NCI-H446 (cell line): ENCODE data around the gene PRR23A.
"Not testable (repeated sequence)": the region's sequence is repeated elsewhere in the genome, so short reads cannot be mapped to it uniquely, and the experiment has no call there.

ENCODE experiments used
- DNase-seq, 2 experiments: peaks; one replicate each; lab custom pipeline; 2025; lab: John Stamatoyannopoulos, UW

Gene PRR23A

GRCh38 chr3:139006051-139006716 lies at the start of gene PRR23A:
TSS of gene PRR23A (minus strand) at chr3:139006268. CDS start at chr3:139006268, 0 bp downstream.
- no peak for DNase-seq

- DNase-seq, result no peak
Measured at GRCh38 chr3:139052802-139053600, 46.9 kb upstream of the PRR23A start.

DNA sequence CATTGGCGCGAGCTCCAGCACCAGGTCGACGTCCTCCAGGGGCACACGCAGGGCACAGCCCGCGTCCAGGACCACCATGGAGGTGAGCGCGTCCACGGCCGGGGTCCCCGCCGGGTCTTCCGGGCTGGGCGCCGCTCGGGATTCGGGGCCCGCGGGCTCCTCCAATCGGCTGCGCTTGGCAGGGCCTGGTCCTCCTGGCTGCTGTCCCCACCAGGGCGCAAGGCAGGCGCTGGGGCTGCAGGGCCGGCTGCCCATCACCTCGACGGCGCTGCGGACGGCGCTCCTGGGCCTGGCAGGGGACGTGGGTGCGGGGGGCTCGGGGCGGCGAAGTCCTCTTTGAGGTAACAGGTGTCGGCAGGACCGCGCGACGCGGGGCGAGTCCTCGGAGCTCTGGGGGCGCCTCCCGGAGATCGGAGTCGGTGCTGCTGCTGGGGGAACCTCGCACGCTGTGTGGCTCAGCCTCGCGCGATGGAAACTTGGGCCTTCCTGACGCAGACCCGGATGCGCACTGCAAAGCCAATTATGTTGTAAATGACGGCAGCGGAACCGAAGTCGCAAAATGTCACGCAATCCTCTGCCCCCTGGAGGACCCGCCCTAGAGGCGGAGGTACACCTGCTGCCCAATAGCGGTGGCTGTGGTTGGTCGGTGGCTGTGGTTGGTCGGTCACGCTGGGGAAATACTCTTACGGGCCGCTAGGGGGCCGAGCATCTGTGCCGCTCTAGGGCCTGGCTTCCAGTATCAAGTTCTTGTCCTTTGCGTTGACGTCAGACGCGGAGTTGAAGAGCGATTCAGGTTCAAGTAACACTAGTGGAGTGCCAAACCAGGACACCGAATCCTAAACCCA lies 38.5 kb upstream of the PRR23A start, which contains the start of gene PRR23C:
PRR23C (minus strand) TSS at position 527 of the 845 bp plus-strand sequence; CDS start at position 255, 272 bp downstream.
- DNase-seq, result no peak

DNA sequence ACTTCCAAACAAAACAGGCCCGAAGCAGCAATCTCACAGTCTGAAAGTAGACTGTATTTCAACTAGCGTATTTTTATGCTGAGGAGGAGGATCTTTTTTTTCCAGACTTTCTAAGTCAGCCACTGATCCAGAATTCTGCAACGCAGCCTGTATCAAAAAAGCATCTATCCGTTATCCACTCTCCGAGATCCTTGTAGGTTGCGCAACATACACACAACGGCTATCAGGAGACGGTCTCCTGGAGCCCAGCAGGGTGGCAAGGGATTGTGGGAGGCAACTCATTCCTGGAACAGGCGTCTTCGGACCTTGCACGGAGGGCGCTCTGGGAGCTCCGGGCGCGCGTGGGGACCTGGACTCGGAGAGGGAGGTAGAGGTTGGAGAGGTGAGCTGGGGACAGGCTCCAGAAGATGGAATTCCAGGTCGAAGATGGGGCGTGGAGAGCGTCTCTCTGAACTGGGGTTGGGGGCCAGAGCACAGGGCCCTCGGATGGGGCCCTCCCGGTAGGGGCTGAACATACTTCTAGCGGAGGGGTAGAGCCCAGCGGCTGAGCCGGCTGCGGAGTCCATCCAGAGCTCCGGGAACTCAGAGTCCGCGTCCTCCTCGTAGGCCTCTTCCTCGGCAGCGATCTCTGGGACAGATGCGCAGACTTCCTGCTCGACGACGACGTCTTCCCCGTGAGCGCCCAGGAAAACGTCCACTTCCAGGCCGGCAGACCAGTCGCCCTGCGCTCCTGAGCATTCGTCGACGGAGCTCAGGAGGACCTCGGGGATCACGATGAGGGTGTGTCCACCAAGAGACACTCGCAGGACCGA lies 37.7 kb upstream of the PRR23A start:
- DNase-seq, result no peak

- DNase-seq, result no peak
Measured at GRCh38 chr3:139037478-139037877, 31.4 kb upstream of the PRR23A start.

- DNase-seq, result no peak
Measured at GRCh38 chr3:139032326-139033002, 26.4 kb upstream of the PRR23A start.

- DNase-seq, result not testable (repeated sequence)
Measured at GRCh38 chr3:139030576-139030975, 24.5 kb upstream of the PRR23A start.

DNA sequence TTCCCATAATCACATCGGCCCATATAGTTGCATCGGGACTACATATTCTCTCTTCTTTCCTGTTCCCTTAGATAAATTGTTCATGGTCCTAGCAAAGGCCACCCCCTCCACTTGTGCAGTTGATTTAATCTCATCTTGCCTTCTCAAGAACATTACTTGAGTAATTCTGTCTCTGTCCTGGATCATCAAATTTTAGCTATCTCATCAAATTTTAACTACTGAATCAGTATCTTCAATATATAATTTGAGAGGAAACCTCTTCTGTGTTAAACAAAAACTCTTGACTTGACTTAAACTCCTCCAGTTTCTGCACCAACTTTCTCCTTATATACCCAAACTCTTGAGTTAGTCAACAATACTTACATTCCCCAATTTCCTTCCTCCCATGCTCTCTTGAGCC lies 18.9 kb upstream of the PRR23A start:
- DNase-seq, result no peak

DNA sequence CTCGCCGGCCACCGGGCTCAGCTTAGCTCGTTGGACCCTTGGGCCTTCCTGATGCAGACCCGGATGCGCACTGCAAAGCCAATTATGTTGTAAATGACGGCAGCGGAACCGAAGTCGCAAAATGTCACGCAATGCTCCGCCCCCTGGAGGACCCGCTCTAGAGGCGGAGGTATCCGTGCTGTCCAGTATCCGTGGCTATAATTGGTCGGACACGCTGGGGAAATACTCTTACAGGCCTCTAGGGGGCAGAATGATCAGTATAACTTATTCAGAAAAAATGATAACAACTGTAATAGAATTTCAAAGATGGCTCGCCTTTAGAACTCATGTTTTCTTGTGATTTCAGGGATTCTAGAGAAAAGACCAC lies 14.8 kb upstream of the PRR23A start, which contains the start of gene PRR23B:
PRR23B (minus strand) TSS at position 59 of the 367 bp plus-strand sequence. CDS start 265 bp downstream, outside the sequence.
- DNase-seq, result no peak

DNA sequence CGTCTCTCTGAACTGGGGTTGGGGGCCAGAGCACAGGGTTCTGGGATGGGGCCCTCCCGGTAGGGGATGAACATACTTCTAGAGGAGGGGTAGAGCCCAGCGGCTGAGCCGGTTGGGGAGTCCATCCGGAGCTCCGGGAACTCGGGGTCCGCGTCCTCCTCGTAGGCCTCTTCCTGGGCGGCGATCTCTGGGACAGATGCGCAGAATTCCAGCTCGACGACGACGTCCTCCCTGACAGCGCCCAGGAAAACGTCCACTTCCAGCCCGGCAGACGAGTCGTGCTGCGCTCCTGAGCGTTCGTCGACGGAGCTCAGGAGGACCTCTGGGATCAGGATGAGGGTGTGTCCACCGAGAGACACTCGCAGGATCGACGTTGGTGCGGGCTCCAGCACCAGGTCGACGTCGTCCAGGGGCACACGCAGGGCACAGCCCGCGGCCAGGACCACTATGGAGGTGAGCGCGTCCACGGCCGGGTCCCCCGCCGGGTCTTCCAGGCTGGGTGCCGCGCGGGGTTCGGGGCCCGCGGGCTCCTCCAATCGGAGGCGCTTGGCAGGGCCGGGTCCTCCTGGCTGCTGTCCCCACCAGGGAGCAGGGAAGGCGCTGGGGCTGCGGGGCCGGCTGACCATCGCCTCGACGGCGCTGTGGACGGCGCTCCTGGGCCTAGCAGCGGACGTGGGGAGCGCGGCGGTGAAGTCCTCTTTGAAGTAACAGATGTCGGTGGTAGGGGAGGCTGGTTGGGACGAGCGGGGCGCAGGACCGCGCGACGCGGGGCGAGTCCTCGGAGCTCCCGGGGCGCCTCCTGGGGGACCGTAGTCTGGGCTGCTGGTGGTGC lies 14.2 kb upstream of the PRR23A start:
- DNase-seq, result no peak

- DNase-seq, result no peak
Measured at GRCh38 chr3:139016430-139017048, 10.5 kb upstream of the PRR23A start.

DNA sequence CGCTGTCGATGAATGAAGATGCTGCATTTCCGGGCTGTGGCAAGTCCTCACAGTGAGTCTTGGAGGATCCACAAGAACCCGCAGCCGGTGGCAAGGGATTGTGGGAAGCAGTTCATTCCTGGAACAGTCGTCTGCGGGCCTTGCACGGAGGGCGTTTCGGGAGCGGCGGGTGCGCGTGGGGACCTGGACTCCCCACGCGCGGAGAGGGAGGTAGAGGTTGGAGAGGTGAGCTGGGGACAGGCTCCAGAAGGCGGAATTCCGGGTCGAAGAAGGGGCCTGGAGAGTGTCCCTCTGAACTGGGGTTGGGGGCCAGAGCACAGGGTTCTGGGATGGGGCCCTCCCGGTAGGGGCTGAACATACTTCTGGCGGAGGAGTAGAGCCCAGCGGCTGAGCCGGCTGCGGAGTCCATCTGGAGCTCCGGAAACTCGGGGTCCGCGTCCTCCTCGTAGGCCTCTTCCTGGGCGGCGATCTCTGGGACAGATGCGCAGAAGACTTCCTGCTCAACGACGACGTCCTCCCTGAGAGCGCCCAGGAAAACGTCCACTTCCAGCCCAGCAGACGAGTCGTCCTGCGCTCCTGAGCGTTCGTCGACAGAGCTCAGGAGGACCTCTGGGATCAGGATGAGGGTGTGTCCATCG lies 593 bp downstream of the PRR23A start:
- DNase-seq, result no peak

DNA sequence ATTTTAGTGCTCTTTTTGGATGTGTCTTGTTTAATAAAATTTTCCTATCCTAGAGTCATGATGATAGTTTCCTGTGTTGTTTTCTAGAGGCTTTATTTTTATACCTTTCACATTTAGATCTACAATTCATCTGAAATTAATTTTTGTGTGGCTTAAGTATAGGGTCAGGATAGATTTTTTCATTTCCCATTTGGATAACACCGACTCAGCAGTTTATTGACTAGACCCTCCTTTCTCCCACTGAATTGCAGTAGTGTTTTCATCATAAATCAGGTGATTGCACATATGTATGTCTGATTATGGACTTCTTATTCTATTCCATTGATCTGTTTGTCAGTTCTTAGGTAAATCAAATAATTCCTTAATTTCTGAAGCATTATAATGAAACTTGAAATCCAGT lies 10.4 kb downstream of the PRR23A start:
- DNase-seq, result no peak

GRCh38 chr3:138987181-138987580 lies 18.9 kb downstream of the PRR23A start:
- peak in 1 of 2 experiments; percentile 68 for DNase-seq

DNA sequence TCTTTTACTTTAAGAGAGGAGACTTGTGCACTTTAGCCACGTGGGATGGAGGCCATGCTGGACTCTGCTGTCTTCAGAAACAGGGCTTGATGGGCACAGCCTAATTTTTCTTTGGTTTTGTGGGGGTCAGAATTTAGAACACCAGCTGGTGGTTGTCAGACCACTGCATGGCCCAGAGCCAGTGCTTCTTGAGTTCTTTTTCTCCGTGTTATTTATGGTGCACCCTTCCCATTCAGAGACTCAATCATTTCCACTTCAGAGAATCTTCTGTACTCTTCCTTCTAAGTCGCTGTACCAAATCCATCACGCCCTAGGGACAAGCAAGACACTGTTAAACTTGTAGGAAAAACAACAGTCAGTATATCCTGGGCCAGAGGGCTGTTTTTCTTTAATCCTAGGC lies 20.1 kb downstream of the PRR23A start:
- peak in 1 of 2 experiments; percentile 50 for DNase-seq

- DNase-seq, result no peak
Measured at GRCh38 chr3:138984816-138985215, 21.3 kb downstream of the PRR23A start.

GRCh38 chr3:138976047-138976446 lies 30.0 kb downstream of the PRR23A start:
- DNase-seq, result no peak

GRCh38 chr3:138975351-138975750 lies 30.7 kb downstream of the PRR23A start:
- DNase-seq, result no peak

DNA sequence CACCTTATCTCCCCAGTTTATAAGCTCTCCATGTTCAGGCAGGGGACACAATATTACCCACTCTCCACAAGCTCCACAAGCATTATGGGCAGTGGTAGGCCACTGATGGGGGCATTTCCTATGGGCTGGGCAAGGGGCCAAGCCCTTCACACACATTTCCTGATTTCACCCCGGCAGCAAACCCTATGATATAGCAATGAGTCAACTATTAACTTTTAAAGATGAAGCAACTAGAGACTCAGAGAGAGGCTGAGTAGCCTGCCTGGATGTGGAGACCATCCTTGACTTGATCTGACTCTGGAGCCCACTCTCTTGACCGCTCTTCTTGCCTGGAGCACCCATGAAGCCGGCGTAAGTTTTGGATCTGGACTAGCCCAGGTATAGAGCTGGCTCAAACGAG lies 31.6 kb downstream of the PRR23A start:
- DNase-seq, result no peak
